ENCODE measurements around the gene SH3BP4. TPM values are rescaled to one million over a fixed set of nuclear protein-coding genes. Genes with fewer than 3 reads are reported as not detected.
"Not testable (repeated sequence)": the region's sequence is repeated elsewhere in the genome, so short reads cannot be mapped to it uniquely, and the experiment has no call there.

The SH3BP4 gene
- total RNA-seq, 1 donor from 2014 or later: 44.1 TPM

DNA sequence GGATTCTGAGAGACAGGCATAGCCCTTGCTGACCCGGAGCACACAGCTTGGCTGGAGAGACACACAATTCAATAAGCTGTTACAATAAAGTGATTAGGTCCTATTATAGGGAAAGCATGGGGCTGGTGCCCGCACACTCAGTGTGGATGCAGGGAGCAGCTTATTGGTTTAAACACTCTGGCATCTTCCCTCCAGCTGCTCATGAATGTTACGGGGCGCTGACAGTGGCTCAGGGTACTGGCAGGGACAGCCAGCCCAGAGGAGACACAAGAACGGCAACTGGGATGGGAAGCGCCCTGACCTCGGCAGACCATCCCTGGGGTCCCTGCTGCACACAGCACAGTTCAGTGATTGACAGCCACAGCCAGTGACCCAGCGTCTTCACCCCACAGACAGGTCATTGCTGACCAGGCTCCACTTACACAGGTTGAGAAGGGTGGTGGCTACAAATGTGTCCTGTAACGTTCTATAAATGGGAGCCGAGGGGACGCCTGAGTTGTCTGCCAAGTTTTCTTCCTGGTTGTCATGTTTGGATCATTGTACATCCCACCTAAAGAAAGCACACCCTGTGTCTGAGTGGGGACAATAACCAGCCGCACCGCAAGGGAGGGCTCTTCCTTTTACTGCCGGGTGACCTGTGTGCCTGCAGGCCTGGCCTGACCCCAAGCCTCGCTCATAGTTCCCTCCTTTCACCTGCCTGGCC lies 60.3 kb downstream of the SH3BP4 start:
- Mint-ChIP-seq H3K27ac (no peak overlapping the region), H3K4me3 (no peak overlapping the region), H3K27me3 (ENCODE audit: low read depth) (no peaks in the 10 kb centered on the region), H3K36me3 (peaks cover 17% of the 10 kb centered on the region), H3K4me1 (peaks cover 36% of the 10 kb centered on the region), H3K9me3 (peaks cover 14% of the 10 kb centered on the region)
- TF ChIP-seq, protein P1, sequence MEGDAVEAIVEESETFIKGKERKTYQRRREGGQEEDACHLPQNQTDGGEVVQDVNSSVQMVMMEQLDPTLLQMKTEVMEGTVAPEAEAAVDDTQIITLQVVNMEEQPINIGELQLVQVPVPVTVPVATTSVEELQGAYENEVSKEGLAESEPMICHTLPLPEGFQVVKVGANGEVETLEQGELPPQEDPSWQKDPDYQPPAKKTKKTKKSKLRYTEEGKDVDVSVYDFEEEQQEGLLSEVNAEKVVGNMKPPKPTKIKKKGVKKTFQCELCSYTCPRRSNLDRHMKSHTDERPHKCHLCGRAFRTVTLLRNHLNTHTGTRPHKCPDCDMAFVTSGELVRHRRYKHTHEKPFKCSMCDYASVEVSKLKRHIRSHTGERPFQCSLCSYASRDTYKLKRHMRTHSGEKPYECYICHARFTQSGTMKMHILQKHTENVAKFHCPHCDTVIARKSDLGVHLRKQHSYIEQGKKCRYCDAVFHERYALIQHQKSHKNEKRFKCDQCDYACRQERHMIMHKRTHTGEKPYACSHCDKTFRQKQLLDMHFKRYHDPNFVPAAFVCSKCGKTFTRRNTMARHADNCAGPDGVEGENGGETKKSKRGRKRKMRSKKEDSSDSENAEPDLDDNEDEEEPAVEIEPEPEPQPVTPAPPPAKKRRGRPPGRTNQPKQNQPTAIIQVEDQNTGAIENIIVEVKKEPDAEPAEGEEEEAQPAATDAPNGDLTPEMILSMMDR (IDR thresholded peaks at IDR 0.05; ENCODE audit: unreplicated experiment): no peak
- DNase-seq (ENCODE audit: low spot score in 2 of 2, unreplicated experiment in 2 of 2): no peak

- TF ChIP-seq, protein P1 (IDR thresholded peaks at IDR 0.05; ENCODE audit: unreplicated experiment): no peak
- Mint-ChIP-seq H3K27ac (no peak overlapping the region), H3K4me1 (peaks cover 8% of the 10 kb centered on the region), H3K36me3 (peaks cover 27% of the 10 kb centered on the region), H3K9me3 (peaks cover 10% of the 10 kb centered on the region), H3K27me3 (ENCODE audit: low read depth) (no peaks in the 10 kb centered on the region), H3K4me3 (no peak overlapping the region)
- DNase-seq (ENCODE audit: low spot score in 2 of 2, unreplicated experiment in 2 of 2): no peak
Measured at GRCh38 chr2:235017441-235017840, 65.6 kb downstream of the SH3BP4 start.

GRCh38 chr2:235018838-235019237 lies 67.0 kb downstream of the SH3BP4 start:
- H3K9me3 Mint-ChIP-seq: peaks cover 10% of the 10 kb centered on the region
- no peak overlapping the region for H3K4me3 Mint-ChIP-seq
- no peak overlapping the region for H3K27ac Mint-ChIP-seq
- H3K4me1 Mint-ChIP-seq: peaks cover 8% of the 10 kb centered on the region
- H3K36me3 Mint-ChIP-seq: peaks cover 27% of the 10 kb centered on the region
- H3K27me3 Mint-ChIP-seq (ENCODE audit: low read depth): no peaks in the 10 kb centered on the region
- TF ChIP-seq, protein P1 (IDR thresholded peaks at IDR 0.05; ENCODE audit: unreplicated experiment): no peak
- no peak for DNase-seq (ENCODE audit: low spot score in 2 of 2, unreplicated experiment in 2 of 2)

DNA sequence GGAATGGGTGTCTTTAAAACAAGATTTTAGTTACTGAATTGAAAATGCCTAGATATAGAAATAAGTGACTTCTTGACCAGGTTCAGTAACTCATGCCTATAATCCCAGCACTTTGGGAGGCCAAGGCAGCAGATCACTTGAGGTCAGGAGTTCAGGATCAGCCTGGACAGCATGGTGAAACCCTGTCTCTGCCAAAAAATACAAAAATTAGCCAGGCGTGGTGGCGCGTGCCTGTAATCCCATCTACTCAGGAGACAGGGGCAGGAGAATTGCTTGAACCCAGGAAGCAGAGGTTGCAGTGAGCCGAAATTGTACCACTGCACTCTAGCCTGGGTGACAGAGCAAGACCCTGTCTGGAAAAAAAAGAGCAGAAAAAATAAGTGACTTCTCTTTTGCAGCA lies 68.3 kb downstream of the SH3BP4 start:
- DNase-seq (ENCODE audit: low spot score in 2 of 2, unreplicated experiment in 2 of 2); H3K27ac Mint-ChIP-seq; H3K4me3 Mint-ChIP-seq; H3K27me3 Mint-ChIP-seq (ENCODE audit: low read depth): not testable (repeated sequence)
- Mint-ChIP-seq H3K9me3 (peaks cover 10% of the 10 kb centered on the region), H3K4me1 (peaks cover 20% of the 10 kb centered on the region), H3K36me3 (peaks cover 25% of the 10 kb centered on the region)

GRCh38 chr2:235021752-235022151 lies 69.9 kb downstream of the SH3BP4 start:
- no peak overlapping the region for H3K27ac Mint-ChIP-seq
- peaks cover 34% of the 10 kb centered on the region for H3K4me1 Mint-ChIP-seq
- TF ChIP-seq, protein P1 (IDR thresholded peaks at IDR 0.05; ENCODE audit: unreplicated experiment): no peak

GRCh38 chr2:235024191-235024860 lies 72.5 kb downstream of the SH3BP4 start:
- no peak overlapping the region for H3K27ac Mint-ChIP-seq
- H3K4me3 Mint-ChIP-seq: no peak overlapping the region
- DNase-seq (ENCODE audit: low spot score in 2 of 2, unreplicated experiment in 2 of 2): no peak
- H3K4me1 Mint-ChIP-seq: peaks cover 36% of the 10 kb centered on the region
- peaks cover 4% of the 10 kb centered on the region for H3K36me3 Mint-ChIP-seq
- H3K9me3 Mint-ChIP-seq: no peaks in the 10 kb centered on the region
- no peaks in the 10 kb centered on the region for H3K27me3 Mint-ChIP-seq (ENCODE audit: low read depth)
- TF ChIP-seq, protein P1 (IDR thresholded peaks at IDR 0.05; ENCODE audit: unreplicated experiment): no peak

More at GRCh38 chr2:235021752-235022151, 69.9 kb downstream of the SH3BP4 start:
- H3K4me3 Mint-ChIP-seq: no peak overlapping the region
- DNase-seq (ENCODE audit: low spot score in 2 of 2, unreplicated experiment in 2 of 2): no peak
- peaks cover under 1% of the 10 kb centered on the region for H3K9me3 Mint-ChIP-seq
- no peaks in the 10 kb centered on the region for H3K27me3 Mint-ChIP-seq (ENCODE audit: low read depth)
- peaks cover 13% of the 10 kb centered on the region for H3K36me3 Mint-ChIP-seq
